Urinary bladder (tissue), 4 donors: Measurements from ENCODE around the gene MANEA. TPM values are rescaled to one million over a fixed set of nuclear protein-coding genes. Genes with fewer than 3 reads are reported as not detected.
"Not testable (repeated sequence)": the region's sequence is repeated elsewhere in the genome, so short reads cannot be mapped to it uniquely, and the experiment has no call there.

ENCODE experiments used
- DNase-seq: peaks from one replicate; pipeline ENCODE4 v3.0.0-alpha.2; 2015; ENCODE audit errors: extremely low spot score
- H3K27ac ChIP-seq: one replicate; pipeline ENCODE4 v1.5.1; 2013; ENCODE audit warnings: low read depth, mild to moderate bottlenecking, moderate library complexity
- H3K36me3 ChIP-seq: one replicate; pipeline ENCODE4 v1.6.1; 2013; ENCODE audit warnings: mild to moderate bottlenecking, moderate library complexity; ENCODE audit not compliant: insufficient read depth
- H3K4me1 ChIP-seq: one replicate; pipeline ENCODE4 v1.6.1; 2013; ENCODE audit warnings: mild to moderate bottlenecking, moderate library complexity; ENCODE audit not compliant: insufficient read depth
- H3K4me3 ChIP-seq: one replicate; pipeline ENCODE4 v1.5.1; 2013; ENCODE audit warnings: low read depth, low read length
- WGBS: extraction: QIAGEN DNeasy Blood & Tissue Kit; methylation state at CpG from one replicate; pipeline ENCODE4 v1.1.7; 2013; 5-methylcytosine and 5-hydroxymethylcytosine counted together
- polyA plus RNA-seq: library from polyadenylated mRNA; stranded (reverse); fragments of 200-250 nt; gene quantifications from one replicate; pipeline ENCODE4 v1.2.3, GENCODE V29; 2013
- total RNA-seq: library from RNA; depleted of rRNA; stranded (reverse); fragments of >200 nt; gene quantifications from one replicate; pipeline ENCODE4 v1.2.3, GENCODE V29; 2014
- donor health status: healthy with polysubstance abuse.
- donor health status: healthy.

The MANEA gene
- total and polyA plus RNA-seq, 2 donors = 9.4 to 32.8 TPM

- not testable (repeated sequence) for DNase-seq, H3K36me3 ChIP-seq
- WGBS = 61% methylated on average over 5 of the region's 5 CpGs
These were observed 16.4 kb upstream of the MANEA start for GRCh38 chr6:95560956-95561355.

GRCh38 chr6:95569560-95569959 lies 7.8 kb upstream of the MANEA start:
- WGBS = 85% methylated on average over 5 of the region's 5 CpGs
- H3K4me1 ChIP-seq = no peaks in the 10 kb centered on the region
- DNase-seq = no peak
- H3K27ac ChIP-seq = no peak overlapping the region
- no peak overlapping the region for H3K4me3 ChIP-seq
- no peaks in the 10 kb centered on the region for H3K36me3 ChIP-seq

More at GRCh38 chr6:95560956-95561355, 16.4 kb upstream of the MANEA start:
- not testable (repeated sequence) for H3K27ac ChIP-seq, H3K4me1 ChIP-seq, H3K4me3 ChIP-seq

- DNase-seq = no peak
- Histone ChIP-seq H3K27ac (no peak overlapping the region), H3K36me3 (no peaks in the 10 kb centered on the region), H3K4me1 (no peaks in the 10 kb centered on the region), H3K4me3 (no peak overlapping the region)
- WGBS = 87% methylated on average over 2 of the region's 2 CpGs
These were observed 5.2 kb upstream of the MANEA start for GRCh38 chr6:95572098-95572497.

GRCh38 chr6:95574811-95575210 lies 2.5 kb upstream of the MANEA start:
- H3K36me3 ChIP-seq = no peaks in the 10 kb centered on the region
- no peaks in the 10 kb centered on the region for H3K4me1 ChIP-seq
- no peak for DNase-seq
- H3K27ac ChIP-seq = no peak overlapping the region
- no peak overlapping the region for H3K4me3 ChIP-seq

GRCh38 chr6:95576218-95576997 lies 927 bp upstream of the MANEA start:
- H3K36me3 ChIP-seq = no peaks in the 10 kb centered on the region
- WGBS = 8% methylated on average over 5 of the region's 5 CpGs
- H3K27ac ChIP-seq = peak overlapping the region; percentile 35
- no peaks in the 10 kb centered on the region for H3K4me1 ChIP-seq
- H3K4me3 ChIP-seq = peak overlapping the region; percentile 70
- DNase-seq = no peak

GRCh38 chr6:95576998-95577303 lies 384 bp upstream of the MANEA start:
- under 1% methylated on average over 3 of the region's 3 CpGs for WGBS

GRCh38 chr6:95578106-95578410 lies 723 bp downstream of the MANEA start:
- Histone ChIP-seq H3K4me3 (peak overlapping the region; percentile 70), H3K36me3 (no peaks in the 10 kb centered on the region), H3K4me1 (no peaks in the 10 kb centered on the region), H3K27ac (peak overlapping the region; percentile 92)
- 3% methylated on average over 10 of the region's 10 CpGs for WGBS
- DNase-seq = no peak

More at GRCh38 chr6:95576998-95577303, 384 bp upstream of the MANEA start:
- Histone ChIP-seq H3K4me1 (no peaks in the 10 kb centered on the region), H3K4me3 (peak overlapping the region; percentile 70), H3K36me3 (no peaks in the 10 kb centered on the region), H3K27ac (peak overlapping the region; percentile 35)
- DNase-seq = no peak

GRCh38 chr6:95581073-95581472 lies 3.7 kb downstream of the MANEA start:
- no peak for DNase-seq
- Histone ChIP-seq H3K4me3 (no peak overlapping the region), H3K27ac (no peak overlapping the region), H3K36me3 (no peaks in the 10 kb centered on the region), H3K4me1 (no peaks in the 10 kb centered on the region)

GRCh38 chr6:95584226-95584625 lies 6.9 kb downstream of the MANEA start:
- 97% methylated on average over 9 of the region's 9 CpGs for WGBS
- H3K4me1 ChIP-seq, H3K27ac ChIP-seq, H3K4me3 ChIP-seq, H3K36me3 ChIP-seq, DNase-seq: not testable (repeated sequence)

- Histone ChIP-seq H3K27ac (no peak overlapping the region), H3K4me3 (no peak overlapping the region), H3K4me1 (no peaks in the 10 kb centered on the region), H3K36me3 (no peaks in the 10 kb centered on the region)
- 99% methylated on average over 1 of the region's 1 CpG for WGBS
- DNase-seq = no peak
These were observed 10.7 kb downstream of the MANEA start for GRCh38 chr6:95587989-95588388.

- Histone ChIP-seq H3K4me1 (no peaks in the 10 kb centered on the region), H3K36me3 (no peaks in the 10 kb centered on the region), H3K27ac (no peak overlapping the region), H3K4me3 (no peak overlapping the region)
- no peak for DNase-seq
- 95% methylated on average over 1 of the region's 1 CpG for WGBS
These were observed 11.7 kb downstream of the MANEA start for GRCh38 chr6:95589067-95589466.

- Histone ChIP-seq H3K4me1 (no peaks in the 10 kb centered on the region), H3K27ac (no peak overlapping the region), H3K4me3 (no peak overlapping the region), H3K36me3 (no peaks in the 10 kb centered on the region)
- DNase-seq = no peak
- WGBS = 83% methylated on average over 4 of the region's 4 CpGs
These were observed 12.7 kb downstream of the MANEA start for GRCh38 chr6:95589826-95590570.

GRCh38 chr6:95593025-95593424 lies 15.7 kb downstream of the MANEA start:
- no peaks in the 10 kb centered on the region for H3K4me1 ChIP-seq
- DNase-seq = no peak
- H3K27ac ChIP-seq = no peak overlapping the region
- WGBS = 35% methylated on average over 2 of the region's 2 CpGs
- H3K36me3 ChIP-seq = no peaks in the 10 kb centered on the region
- H3K4me3 ChIP-seq = no peak overlapping the region

- Histone ChIP-seq H3K36me3 (no peaks in the 10 kb centered on the region), H3K27ac (no peak overlapping the region), H3K4me1 (no peaks in the 10 kb centered on the region), H3K4me3 (no peak overlapping the region)
- 89% methylated on average over 3 of the region's 3 CpGs for WGBS
- no peak for DNase-seq
These were observed 18.7 kb downstream of the MANEA start for GRCh38 chr6:95596021-95596420.
